Measurements from ENCODE around the gene TPCN1.

The TPCN1 gene

DNA sequence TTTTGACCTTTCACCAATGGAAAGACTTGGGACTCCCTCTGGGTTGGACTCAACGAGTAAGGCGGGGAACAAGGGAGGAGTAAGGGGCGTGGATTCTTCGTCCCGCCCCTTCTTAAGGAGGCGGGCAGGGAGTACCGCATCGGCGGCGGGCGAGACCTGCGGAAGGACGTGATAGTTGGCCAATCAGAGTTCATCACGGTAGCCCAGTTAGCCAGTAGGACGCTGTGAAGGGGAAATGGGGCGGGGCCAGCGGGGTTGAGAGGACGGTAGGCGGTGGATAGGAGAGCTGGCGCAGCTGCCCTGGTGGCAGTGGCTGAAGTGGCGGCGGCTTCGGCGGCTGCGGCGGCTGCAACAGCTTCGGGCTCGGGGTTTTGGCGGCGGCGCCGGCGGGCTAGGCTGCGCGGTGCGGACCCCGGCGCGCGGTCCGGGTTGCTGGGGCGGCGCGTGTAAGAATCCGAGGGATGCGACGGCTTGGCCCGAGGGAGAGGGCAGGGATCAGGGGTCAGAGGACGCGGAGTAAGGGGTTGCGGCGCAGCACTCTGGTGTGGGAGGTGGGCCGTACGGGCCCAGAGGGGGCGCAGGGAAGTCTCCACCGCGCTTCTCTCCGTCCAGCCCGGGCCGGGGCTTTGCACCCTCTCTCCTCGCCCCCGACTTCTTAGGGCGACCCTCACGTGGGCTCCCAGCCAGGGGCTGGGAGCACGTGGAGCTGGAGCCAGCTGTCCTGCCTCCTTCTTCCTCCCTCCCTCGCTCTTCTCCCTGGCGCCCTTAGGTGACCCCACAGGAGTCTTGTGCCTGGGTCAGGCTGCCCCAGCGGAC lies at the start of gene TPCN1:
Gene TPCN1, plus strand, starts transcription at position 284 of the 816 bp plus-strand sequence. CDS start 5,389 bp downstream, outside the sequence.
- DNase-seq, result peak; percentile 100

DNA sequence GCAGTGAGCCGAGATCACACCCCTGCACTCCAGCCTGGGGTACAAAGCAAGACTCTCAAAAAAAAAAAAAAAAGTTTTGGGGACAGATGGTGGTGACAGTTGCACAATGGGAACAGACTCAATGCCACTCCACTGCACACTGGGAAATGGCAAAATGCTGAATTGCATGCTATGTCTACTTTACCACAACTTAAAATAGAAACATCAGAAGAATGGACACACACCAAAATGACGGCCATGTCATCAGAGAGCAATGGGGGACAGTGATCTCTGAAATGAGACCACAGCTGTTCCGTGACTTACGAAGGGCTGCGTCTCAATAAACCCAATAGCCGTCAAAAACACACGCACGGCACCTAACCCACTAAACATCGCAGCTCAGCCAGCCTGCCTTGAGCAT lies 49.7 kb upstream of the TPCN1 start:
- no peak for DNase-seq

DNA sequence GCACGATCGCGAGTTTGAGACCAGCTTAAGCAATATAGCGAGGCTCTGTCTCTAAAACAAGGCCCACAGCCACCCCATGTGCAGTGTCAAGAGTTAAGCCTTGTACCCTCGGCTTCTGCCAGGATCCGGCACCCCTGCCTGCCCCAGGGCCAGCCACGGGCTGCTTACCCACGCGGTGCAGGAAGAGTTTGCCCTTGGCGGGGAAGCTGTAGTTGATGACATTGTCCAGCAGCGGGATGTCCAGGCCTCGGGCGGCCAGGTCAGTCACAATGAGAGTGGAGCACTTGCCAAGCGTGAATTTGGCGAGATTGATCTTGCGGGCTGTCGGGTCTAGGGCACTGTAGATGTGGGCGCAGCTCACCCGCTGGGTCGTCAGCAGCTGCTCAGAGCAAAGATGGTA lies 49.1 kb upstream of the TPCN1 start:
- no peak for DNase-seq

DNA sequence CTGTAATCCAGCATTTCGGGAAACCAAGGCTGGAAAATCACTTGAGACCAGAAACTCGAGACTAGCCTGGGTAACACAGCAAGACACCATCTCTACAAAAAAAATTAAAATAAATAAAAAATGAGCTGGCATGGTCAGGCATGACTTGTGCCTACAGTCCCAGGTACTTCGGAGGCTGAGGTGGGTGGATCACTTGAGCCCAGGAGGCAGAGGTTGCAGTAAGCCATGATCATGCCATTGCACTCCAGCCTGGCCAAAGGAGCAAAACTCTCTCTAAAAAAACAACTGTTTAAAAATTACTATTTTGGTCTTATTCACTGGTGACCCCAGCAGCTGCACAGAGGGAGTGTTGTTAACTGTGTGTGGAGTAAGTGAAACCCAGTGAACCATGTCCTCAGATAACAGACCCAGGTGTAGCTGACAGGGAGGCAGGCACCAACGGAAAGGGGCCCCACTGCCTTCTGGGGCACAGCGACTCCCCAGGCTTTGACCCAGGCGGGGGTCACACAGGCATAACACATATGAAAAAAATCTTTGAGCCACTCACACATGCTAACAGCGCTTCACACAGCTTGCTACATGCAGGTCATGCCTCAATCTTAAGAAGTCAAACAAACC lies 48.1 kb upstream of the TPCN1 start:
- no peak for DNase-seq

DNA sequence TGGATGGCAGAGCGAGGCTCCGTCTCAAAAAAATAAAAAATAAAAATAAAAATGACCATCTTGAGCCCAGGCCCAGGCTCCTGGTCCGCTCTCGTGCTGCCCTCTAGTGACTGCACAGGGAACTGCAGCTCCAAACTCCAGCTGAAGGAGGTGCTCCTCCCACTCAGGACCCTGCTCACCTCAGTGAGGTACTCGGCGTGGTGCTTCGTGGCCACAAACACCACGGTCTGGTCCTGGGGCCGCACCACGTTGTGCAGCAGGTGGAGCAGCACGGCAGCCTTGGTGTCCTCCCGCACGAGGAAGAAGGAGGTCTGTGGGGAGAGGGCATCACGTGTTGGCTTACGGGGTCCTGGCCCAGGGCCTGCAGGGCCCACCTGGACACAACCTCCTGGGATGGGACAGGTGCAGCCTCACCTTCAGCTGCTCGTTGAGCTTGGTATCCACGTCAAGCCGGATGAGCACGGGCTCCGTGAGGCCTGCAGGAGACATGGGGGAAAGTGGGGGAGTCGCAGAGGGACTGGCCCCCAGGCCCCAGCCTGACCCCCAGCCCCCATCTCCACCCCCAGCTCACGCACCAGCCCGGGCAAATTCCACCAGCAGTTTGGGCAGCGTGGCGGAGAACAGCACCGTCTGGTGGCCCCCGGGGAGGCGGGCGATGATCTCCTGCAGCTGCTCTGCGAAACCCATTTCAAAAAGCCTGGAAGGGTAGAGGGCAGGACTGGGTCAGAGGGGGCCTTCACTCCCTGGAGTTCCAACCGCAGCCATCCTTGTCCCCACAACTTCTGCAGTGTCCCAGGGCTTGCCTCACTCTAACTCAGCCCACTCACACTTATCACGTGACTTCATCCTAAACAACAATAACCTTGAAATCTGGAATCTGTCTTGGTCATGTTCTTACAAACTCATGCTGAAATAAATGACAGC lies 46.5 kb upstream of the TPCN1 start:
- peak; percentile 77 for DNase-seq

DNA sequence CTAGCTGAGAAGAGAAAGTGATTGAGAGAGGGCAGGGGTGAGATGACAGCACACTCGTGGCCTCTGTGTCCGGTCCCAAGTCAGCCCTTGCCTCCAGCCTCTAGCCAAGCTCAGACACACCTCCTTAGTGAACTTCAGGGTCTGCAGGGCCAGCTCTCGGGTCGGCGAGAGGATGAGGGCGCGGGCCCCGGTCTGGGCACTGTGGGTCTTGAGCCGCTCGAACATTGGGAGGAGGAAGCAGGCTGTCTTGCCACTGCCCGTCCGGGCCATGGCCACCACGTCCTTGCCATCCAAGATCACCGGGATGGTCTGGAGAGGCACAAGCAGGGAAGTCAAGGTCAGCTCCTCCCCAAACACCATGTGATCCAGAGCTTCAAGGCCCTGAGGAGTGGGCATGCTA lies 42.2 kb upstream of the TPCN1 start:
- no peak for DNase-seq

DNA sequence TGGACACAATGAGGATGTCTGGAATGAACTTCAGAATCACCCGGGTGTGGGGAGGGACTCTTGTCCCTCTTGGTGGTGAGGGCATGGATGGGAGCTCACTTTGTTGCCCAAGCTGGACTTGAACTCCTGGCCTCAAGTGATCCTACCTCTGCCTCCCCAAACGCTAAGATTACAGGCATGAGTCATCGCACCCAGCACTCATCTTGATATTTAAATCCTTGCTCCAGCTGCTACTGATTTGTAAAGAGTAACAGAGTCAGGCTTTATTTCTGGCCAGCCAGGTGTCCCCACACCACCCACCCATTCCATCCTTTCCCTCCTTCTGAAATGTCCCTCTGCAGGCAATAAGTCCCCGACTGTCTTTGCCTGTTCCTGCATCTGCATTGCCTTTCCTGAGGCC lies 40.9 kb upstream of the TPCN1 start:
- no peak for DNase-seq

DNA sequence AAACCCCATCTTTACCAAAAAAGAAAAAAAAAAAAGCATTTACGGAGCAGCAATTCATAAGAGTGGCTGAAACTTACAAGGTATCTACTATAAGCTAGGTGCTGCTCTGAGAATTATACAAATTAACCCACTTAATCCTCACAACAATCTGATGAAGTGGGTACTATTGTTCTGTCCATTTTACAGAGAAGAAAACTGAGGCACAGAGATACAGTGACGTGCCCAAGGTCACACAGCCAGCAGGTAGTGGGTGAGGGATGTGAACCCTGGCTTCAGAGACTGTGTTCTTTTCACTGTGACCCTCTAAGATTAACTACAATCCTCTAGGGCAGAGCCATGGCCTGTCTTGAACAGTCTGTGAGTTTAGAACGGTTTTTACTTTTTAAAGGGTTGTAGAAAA lies 39.3 kb upstream of the TPCN1 start:
- DNase-seq, result no peak

DNA sequence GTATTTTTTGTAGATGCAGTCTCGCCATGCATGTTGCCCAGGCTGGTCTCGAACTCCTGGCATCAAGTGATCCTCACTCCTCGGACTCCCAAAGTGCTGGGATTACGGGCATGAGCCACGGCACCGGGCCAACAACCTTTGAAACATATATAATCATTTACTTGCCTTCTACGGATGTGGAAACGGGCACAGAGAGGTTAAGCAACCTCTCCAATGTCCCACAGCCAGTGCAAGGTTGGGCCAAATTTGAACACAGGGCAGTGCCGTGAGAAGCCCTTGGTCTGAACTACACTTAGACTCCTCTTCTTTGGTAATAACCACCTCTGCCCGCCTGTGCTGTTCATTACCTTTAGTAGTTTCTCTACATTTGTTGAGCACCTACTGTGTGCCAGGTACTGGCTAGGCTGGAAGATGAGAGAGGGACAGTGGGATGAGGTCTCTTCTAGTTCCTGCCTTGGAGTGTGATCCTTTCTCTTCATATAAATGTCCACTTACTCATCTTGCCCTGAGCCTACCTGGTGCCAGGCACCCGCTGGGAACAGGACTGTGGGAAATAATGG lies 38.2 kb upstream of the TPCN1 start:
- no peak for DNase-seq

DNA sequence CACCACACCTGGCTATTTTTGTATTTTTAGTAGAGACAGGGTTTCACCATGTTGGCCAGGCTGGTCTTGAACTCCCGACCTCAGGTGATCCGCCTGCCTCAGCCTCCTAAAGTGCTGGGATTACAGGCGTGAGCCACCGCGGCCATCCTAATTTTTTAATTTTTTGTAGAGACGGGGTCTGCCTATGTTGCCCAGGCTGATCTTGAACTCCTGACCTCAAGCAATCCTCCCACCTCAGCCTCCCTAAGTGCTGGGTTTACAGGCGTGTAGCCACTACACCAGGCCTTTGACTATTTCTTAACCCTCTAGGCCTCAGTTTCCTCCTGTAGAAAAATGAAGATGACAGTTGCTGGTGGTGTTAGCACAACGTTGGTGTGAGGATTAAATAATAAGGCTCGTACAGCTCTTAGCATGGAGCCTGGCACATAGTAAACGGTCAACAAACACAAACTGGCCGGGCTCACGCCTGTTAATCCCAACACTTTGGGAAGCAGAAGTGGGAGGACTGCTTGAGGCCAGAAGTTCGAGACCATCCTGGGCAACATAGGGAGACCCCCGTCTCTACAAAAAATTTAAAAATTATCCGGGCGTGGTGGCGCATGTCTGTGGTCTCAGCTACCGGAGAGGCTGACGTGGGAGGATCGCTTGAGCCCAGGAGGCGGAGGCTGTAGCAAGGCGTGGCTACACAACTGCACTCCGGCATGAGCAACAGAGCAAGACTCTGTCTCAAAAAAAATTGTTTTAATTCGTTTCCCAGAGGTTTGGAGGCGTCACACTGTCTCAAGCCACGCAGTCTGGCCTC lies 37.0 kb upstream of the TPCN1 start:
- DNase-seq, result no peak

DNA sequence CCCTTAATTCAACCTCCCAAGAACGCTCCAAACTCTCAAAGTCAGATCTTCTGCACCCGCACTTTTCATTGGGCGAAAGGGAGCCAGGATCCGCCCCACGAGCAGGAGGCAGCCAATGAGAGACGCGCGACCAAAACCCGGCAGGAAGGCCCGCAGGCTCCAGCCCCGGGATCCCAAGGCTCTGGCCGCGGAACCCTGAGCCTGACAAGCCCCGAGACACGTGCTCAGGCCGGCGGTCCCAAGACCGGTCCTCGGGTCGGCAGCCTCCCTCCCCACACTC lies 36.4 kb upstream of the TPCN1 start:
- peak; percentile 93 for DNase-seq

DNA sequence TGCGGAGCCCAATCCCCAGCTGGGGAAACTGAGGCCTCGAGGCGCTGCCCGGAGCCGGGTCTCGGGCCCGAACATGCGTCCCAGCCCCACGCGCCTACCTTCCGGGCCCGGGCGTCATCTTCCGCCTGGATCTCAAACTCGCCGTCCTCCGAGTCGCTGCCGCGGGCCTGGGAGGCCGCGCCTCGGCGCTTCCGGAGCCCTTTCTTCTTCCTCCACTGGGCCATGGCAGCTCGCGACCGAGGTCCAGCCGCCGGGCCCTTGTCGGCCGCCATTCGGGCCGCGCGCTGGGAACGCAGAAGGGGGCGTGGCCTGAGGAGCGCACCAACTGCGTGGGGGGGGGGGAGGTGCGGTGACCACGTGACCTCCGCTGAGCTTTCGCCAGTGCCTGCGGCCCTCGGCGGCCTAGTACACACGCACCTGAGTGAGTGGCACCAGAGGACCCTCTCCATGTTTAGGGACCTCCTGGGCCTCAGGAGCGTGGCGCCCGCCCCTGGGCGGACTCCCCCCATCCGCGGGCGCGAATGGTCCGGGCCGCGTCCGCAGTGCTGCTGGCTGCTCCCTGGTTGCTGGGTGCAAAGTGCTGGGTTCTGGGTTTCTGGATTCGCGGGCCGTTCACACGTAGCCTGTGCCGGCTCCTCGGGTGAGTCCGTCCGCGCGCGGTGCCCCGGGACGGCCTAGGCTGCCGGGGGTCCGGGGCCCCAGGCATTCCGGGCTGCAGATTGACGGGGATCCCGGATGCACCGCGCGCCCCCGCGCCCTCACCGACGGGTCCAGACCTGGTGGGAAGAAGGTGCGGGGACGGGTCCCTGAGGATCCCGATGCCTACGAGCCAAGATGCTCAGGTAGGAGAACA lies 35.9 kb upstream of the TPCN1 start, which contains the start of the genes DDX54 and RITA1:
Gene DDX54, minus strand, starts transcription at position 299 of the 853 bp plus-strand sequence. Its CDS starts 27 bp downstream, at position 272.
Gene RITA1, plus strand, starts transcription at position 542 of the 853 bp plus-strand sequence. CDS start 1,026 bp downstream, outside the sequence.
- peak; percentile 88 for DNase-seq

DNA sequence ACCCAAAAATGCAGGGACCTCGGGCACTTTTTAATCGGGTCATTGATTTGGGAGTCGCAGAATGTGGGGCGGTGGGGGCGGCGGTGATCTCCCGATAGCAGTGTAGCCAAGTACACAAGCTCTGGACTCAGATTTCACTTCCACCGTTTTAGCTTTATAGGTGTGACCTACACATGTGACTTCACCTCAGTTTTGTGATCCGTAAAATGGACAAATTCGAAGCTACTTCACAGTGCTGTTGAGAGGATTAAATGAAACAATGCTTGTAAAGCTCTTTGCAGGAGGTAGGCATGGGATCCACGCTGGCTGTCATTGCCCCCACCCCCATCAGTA lies 35.3 kb upstream of the TPCN1 start:
- DNase-seq, result peak; percentile 43

DNA sequence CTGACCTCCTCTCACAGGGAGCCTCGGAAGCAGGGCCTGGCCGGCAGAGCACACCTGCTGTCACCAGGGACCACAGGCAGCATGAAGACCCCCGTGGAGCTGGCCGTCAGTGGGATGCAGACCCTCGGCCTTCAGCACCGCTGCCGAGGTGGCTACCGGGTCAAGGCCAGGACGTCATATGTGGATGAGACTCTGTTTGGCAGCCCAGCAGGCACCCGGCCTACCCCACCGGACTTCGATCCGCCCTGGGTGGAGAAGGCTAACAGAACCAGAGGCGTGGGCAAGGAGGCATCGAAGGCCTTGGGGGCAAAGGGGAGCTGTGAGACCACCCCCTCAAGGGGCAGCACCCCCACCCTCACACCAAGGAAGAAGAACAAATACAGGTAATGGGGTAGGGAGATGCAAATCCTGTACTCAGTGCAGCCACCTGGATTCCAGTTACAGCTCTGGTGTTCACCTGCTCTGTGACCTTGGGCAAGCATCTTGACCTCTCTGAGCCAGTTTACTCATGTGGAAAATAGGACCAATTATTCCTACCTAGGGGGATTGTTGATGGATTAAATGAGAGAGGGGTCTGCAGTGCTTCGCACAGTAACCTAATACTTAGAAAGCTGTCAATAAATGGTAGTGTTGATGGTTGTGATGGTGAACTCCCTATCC lies 34.5 kb upstream of the TPCN1 start:
- no peak for DNase-seq

DNA sequence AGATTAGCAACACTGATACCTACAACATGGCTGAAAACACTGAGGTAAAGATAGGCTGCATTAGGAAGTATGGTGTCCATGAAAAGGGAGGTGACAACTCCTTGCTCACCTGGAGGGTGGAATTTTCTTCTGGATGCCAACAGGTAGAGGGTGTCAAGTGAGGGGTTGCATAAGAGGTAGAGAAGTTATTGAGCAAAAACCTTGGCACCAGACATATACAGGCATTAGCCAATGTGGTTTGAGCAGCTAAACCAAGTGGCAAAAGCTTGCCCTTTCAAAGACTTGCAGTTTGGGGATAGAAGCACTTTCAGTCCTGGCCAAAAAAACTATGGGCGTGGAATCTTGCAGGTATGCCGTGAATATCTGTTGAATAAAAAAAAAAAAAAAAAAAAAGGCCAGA lies 31.9 kb upstream of the TPCN1 start:
- DNase-seq, result no peak

DNA sequence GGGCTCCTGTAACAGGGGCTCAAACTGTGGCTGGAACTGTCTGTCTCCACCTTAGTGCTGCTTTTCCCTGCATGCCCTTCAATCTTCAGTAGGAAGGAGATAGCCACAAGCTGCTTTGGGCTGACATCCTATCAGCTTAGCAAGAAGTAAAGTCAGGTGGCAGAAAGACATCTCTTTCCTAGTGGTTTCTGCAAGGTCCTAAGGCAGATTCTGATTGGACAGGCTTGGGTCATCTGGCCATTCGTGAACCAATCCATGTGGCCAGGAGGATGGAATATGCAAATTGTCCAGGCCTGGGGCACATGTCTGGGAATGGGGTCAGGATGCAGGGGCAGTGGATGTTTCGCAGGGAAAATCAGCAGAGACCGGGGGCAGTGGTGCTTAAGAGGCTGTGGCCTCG lies 30.5 kb upstream of the TPCN1 start:
- DNase-seq, result no peak

DNA sequence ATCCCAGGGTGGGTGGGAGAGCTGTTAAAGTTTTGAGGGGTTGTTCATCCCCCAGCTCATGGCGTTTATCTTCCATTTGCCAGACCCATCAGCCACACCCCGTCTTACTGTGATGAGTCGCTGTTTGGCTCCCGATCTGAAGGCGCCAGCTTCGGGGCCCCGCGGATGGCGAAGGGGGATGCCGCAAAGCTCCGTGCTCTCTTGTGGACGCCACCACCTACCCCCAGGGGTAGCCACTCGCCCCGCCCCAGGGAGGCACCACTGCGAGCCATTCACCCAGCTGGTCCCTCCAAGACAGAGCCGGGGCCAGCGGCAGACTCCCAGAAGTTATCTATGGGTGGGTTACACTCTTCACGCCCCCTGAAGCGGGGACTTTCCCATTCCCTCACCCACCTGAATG lies 30.0 kb upstream of the TPCN1 start:
- no peak for DNase-seq

DNA sequence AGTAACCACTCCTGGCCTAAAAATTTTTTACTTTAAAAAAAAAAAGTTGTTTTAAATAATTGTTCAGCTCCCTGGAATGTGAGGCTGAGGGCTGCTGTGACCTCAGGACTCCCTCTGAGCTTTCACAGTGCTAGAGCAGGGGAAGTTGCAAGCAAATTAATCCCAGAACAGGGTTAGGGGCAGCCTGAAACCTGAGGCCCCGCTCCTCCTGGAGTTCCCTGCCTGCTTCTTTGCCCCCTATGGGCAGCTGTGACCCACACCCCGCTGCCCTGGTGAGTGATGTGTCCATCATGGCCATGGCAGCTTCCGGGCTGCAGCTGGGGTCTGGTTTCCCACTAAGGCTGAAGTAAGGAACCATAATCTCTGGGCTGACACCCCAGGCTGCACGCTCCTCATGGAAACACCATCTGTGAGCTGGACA lies 26.3 kb upstream of the TPCN1 start:
- DNase-seq, result no peak

DNA sequence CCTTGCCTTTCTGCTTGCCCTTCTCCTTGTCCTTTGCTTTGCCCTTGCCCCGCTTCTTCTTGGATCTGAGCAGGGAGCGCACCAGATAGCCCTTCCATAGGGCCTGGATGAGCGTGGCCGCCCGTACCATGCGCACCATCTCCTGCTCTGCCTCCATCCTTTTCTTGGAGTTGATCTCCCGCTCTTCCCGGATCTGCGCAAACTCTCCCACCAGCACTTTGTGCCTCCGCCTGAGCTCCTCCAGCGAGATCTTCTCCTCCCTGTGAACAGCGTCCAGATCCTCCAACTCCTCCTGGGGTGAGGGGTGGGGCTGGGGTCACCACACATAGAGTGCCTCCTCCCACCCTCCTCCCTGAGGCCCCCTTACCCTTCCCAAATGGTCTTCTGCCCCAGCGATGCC lies 25.7 kb upstream of the TPCN1 start:
- DNase-seq, result no peak

DNA sequence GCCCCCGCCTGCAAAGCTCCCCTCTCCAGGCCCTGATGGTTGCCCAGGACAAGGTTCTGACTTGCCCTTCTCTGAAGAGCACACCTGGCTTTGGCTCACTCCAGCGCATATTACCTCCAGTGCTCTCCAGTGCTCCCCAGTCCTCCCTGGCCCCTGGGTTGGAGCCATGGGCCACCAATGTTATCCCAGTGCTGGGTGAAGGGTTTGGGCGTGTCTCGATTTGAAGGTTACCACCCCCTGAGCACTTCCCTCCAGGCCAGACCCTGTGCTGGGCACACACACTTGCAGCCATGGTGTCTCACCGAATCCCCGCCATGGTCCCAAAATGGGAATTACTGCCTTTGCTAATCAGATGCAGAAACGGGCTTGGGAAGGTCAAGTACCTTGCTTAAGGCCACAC lies 24.7 kb upstream of the TPCN1 start:
- no peak for DNase-seq

DNA sequence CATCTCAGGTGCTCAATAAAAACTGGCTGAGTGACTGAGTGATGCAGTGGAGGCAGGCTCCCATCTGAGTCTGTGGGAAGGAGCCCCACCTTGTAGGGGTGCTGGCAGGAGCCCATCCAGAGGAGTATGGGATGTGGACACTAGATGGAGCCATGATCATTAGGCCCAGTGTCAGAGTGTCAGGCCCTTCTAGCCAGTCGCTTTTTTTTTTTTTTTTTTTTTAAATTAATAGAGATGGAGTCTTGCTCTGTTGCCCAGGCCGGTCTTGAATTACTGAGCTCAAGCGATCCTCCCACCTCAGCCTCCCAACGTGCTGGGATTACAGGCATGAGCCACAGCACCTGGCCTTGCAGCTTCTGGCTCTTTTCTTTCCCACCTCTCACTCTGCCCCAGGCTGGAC lies 24.3 kb upstream of the TPCN1 start:
- peak; percentile 83 for DNase-seq
